Fibroblast of peridontal ligament (primary cell): ENCODE measurements around the gene AIFM3.

Experiments
- DNase-seq: peaks from one replicate; pipeline ENCODE4 v3.0.0-alpha.2; 2010; ENCODE audit errors: extremely low read depth

AIFM3 gene

DNA sequence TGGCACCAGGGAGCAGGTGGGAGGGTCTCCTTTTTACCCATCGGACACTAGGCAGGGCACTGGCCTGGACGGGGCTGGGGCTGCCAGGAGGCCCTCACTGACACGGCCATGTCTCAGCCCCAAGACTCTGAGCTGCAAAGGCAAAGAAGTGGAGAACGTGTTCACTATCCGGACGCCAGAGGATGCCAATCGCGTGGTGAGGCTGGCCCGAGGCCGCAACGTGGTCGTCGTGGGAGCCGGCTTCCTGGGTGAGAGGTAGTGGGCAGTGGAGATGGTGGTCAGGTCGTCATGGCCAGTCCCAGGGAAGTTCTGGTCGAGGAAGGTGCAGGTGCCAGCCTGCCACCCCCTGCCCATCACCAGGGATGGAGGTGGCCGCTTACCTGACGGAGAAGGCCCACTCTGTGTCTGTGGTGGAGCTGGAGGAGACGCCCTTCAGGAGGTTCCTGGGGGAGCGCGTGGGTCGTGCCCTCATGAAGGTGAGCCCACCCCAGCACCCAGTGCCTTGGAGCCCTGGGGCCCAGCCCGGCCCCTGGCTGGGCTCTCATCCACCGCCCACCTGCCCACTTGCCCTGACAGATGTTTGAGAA lies 9.3 kb downstream of the AIFM3 start:
- no peak for DNase-seq

DNA sequence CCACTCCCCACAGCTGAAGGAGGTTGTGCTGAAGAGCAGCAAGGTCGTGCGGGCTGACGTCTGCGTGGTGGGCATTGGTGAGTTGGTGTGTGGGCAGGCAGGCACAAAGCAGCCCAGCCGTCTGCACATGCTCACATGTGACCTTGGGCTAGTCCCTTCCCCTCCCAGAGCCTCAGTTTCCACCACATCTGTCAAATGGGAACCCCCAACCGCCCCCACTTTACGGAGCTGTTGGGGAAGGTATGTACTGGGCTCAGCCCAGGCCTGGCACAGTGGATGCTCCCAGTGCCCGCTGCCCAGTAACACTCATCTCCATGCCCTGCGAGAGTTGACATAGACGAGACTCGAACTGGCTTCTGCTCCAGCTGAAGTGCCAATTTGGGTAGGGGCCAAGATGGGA lies 10.0 kb downstream of the AIFM3 start:
- no peak for DNase-seq

DNA sequence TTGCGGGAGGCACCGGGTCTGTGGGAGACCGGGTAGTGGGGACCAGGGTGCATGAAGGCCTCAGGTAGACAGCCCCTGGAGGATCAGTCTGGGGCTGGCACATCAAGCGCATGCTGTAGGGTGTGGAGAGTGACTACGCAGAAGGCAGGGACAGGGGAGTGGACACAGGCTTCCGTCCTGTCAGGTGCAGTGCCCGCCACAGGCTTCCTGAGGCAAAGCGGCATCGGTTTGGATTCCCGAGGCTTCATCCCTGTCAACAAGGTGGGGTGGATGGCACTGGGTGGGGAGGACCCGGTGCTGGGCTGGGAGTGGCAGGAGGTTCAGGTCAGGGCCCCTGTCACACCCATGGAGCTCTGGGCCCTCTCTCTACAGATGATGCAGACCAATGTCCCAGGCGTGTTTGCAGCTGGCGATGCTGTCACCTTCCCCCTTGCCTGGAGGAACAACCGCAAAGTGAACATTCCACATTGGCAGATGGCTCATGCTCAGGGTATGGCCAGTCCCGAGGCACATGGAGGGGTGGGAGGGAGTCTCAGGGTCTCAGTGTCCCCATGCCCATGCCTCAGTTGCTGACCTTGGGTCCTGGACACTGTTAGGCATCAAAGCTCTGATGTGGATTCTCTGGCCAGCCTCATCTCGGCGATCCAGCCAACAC lies 10.6 kb downstream of the AIFM3 start:
- DNase-seq, result no peak

DNA sequence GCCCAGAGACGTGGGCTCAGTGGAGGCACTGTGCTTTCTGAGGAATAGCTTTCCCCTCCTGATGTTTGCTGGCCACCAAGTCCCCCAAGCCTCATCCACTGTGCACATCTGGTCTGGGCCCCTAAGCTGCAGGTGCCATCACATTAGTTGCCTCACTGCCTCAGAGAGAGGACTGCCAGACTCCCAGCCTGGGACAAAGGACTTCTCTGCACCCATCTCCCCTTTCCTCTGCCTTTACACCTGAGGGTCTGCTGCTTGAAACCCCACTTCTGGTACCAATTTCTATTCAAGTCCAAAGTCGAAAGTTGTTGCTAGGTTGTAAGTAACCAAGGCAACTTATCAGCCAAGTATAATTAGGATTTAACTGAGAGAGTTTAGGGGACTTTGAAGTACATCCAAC lies 11.4 kb downstream of the AIFM3 start:
- DNase-seq, result no peak

DNA sequence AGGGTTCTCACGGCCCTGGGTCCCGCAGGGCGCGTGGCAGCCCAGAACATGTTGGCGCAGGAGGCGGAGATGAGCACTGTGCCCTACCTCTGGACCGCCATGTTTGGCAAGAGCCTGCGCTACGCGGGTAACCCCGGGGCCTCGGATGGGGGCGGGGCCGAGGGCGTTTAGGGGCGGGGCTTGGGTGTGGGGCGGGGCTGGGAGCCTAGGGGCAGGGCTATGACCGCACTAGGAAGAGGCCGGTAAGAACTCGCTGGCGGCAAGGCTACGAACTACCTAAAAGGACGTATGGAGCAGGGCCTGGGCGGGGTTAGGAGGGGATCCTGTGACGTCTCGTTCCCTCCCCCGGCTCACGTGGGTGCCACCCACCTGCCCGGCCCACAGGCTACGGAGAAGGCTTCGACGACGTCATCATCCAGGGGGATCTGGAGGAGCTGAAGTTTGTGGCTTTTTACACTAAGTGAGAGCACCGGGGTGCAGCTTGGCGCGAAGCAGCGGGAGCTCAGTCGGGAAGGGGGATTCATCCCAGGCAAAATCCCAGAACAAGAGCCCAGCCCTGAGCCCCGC lies 12.3 kb downstream of the AIFM3 start:
- DNase-seq, result peak; percentile 43

DNA sequence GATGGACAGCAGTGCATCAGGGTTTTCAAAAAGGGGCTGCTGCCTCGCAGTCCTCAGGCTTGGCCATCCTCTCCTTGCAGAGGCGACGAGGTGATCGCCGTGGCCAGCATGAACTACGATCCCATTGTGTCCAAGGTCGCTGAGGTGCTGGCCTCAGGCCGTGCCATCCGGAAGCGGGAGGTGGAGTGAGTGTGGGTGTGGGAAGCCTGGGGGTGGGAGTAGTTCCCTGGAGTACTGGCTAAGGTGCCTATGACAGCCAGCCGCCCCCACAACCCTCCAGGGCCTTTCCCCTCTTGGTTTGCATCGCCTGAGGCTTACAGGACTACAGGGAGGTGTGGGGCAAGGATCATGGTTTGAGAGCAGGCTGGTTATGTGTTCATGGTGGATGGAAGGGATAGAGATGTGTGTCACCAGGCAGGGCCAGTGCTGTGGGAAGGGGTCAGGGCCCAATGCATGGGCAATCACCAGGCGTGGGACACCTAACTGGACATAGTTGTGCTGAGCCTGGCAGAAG lies 12.9 kb downstream of the AIFM3 start:
- DNase-seq, result no peak

DNA sequence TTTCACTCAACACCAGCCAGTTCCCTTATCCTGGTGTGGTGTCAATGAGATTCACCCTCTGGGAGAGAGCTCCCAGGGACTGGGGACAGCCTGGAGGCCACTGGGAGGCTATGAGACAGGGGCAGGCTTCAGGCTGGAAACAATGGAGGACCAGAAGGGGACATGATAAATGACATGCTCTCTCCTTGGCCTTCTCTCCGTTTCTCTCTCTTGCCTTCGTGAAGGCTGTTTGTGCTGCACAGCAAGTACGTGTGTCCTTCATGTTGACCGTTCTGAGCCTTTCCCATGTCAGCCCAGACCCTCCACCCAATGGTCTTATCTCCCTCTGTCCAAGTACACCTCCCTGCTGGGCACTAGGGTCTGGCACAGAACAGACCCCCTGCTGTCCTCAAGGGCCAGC lies 13.5 kb downstream of the AIFM3 start:
- no peak for DNase-seq

DNA sequence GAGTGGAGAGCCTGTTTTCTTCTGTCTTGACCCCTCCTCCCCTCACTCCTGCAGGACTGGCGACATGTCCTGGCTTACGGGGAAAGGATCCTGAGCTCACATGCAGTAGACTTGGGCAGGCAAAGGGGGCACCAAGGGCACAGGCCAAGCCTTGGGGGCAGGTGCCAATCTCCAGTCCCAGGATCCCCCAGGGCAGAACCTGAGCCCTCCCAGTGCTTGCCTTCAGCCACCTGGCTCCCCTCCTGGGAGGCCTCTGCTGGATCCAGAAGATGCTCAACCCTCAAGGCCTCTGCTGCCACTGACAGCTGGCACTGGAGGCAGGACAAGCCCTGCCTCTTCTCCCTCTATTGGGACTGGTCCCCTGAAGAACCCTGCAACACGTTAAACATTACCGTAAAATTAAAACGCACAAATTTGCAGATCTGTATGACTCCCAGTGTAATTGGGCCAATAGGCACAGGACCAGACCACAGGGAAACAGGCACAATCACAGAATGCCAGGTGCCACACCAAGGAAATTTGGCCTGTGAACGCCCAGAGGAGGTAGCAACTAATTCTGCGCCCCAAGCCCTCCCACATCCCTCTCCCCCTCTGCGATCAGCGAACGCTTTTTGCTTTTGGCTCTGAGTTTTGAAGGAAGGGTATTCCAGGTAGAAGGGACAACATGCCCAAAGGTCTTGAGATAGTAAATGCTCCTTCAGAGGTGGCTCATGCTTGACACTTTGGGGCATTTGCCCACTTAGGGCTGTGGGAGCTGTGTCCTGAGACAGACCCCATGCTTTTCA lies 14.1 kb downstream of the AIFM3 start:
- no peak for DNase-seq

DNA sequence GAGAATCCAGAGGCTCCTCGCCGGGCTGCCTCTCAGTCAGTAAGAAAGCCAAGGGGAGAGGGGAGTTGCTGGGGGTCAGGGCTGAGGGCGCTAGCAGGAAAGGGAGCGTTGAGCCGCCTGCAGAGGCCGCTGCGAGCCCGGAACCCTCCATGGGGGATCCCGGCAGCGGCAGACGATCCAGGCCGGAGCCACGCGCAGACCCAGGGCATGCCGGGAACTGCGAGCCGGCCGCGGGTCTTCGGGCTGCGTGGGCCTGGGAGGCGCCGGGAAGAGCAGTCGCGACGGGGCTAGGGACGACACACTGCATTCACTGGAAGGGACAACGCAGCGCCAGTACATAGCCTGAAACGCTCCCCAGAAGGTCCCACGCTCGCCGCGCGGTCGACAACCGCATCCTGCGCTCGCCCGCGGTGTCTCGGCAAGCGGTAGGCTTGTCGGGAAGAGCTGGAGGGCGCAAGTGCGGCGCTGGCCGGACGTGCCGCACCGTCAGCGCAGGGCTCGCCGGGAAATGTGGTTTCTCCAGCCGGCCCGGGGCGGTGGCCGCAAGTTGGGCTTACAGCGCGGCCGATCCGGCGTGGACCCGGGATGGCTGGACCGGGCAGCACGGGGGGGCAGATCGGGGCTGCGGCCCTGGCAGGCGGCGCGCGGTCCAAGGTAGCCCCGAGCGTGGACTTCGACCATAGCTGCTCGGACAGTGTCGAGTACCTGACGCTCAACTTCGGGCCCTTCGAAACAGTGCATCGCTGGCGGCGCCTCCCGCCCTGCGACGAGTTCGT lies 14.9 kb downstream of the AIFM3 start, which contains the start of gene LZTR1:
LZTR1 (plus strand) TSS at position 511 of the 776 bp plus-strand sequence; CDS start at position 586, 75 bp downstream.
- peak; percentile 75 for DNase-seq

DNA sequence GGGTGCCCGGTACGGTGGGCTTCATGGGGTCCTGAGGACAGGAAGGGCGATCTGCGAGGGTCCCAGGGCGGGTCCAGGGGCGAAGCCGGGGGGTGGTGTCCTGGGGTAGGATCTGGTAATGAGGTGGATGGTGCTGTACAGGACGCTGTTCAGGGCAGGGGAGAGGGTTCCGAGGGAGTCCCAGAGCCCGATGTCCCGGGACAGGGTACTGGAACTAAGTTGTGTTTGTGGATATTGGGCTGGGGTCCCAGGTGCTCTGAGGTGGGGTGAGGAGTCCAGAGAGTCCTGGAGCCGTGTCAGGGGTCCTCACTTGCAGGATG lies 15.5 kb downstream of the AIFM3 start:
- no peak for DNase-seq

DNA sequence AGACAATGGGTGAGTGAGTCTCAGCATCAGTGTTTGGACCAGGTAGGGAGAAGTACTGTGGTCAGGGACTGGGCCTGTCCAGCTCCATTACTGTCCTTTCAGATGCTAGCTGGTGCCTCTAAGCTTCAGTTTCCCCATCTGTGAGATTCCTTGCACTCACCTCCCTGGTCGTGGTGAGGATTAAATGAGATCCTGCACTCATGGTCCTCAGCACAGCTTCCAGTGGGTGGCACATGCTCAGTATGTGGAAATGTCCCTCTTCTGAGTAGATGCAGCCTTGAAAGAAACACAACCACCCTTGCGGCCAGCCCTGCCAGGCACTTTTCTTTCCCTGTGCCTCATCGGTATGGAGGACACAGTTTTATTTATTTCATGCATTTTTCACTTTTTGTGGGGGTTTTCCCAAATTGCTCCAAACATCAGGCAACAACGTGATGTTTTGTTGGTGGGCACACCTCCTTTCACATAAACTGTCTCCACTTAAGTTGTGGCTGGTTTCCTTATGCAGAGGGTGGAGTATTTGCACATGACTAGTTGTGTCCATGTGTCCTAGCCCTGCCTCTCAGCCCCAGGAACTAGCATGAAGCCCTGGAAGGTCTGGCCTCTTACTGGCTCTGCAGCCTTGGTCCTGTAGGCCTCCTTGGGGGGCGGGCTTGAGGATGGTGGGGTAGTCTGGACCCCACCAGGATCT lies 16.2 kb downstream of the AIFM3 start:
- DNase-seq, result peak; percentile 18

DNA sequence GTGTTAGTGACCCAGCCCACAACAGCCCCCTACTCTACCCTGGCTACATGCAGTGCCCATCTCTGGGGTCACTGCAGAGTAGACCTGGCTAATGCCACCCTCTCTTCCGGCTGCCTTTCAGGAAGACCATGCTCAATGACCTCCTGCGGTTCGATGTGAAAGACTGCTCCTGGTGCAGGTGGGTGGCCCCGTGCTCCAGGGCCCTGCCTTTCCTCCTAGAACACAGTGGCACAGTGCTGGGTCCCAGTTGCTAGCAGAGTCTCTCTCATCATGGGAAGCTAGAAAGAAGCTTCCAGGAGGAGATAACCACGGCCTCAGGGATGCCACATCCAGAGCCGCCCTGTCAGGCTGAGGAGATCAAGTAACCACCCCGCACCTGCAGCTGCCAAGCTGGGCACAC lies 18.7 kb downstream of the AIFM3 start:
- no peak for DNase-seq

DNA sequence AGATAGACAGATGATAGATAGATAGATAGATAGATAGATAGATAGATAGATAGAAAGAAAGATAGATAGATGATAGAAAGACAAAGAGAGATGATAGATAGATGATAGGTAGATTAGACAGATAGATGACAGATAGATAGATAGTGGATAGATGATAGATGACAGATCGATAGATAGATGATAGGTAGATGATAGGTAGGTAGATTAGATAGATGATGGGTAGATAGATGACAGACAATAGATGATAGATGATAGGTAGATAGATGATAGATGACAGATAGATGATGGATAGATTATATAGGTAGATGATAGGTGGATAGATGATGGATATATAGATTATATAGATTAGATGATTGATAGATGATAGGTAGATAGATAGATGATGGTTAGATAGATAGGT lies 19.3 kb downstream of the AIFM3 start:
- DNase-seq, result no peak

DNA sequence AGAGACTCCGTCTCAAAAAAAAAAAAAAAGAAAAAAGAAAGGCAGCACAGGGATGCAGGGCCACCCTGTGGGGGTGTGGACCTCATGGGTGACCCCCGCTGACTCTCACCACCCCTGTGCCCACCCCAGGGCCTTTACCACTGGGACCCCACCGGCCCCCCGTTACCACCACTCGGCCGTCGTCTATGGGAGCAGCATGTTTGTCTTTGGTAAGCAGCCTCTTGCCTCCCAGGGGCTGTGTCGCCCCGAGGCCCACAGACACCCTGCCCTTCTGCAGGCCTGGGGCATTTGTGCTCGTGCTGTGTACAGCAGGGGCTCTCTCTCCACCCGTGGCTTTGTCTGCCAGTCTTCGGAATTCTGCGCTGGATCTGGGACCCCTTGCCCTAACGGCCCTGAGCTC lies 20.3 kb downstream of the AIFM3 start:
- no peak for DNase-seq

DNA sequence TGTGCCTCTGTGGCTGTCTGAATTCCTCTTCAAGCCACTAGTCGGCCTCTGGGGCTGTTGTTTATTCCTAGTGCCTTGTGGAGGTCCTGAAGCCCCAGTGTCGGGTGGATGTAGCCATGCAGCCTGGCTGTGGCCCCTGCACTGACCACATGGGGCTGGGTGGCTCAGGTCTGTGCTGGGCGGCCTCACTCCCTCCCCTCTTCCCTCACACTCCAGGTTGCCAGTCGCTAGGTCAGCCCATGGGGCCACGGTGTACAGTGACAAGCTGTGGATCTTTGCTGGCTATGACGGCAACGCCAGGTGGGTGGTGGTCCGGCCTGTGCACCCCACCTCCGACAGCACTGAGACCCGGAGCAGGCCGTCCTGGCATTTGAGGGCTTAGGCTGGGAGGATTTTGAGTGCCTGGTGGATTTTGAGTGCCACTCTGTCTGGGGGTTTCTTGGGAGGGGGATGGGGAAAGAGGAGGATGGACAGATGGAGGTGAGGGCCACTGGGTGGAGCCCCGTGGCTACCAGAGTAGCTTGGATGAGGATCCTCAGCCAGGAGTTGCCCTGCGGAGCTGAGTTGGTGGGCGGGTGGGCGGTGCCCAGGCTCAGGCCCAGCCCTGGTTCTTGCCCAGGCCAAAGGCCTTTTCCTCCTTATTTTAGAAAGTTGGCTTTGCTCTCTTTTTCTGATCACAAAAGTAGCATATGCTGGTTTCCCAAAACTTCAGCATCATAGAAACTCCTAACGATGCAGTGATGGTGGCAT lies 21.7 kb downstream of the AIFM3 start:
- no peak for DNase-seq

DNA sequence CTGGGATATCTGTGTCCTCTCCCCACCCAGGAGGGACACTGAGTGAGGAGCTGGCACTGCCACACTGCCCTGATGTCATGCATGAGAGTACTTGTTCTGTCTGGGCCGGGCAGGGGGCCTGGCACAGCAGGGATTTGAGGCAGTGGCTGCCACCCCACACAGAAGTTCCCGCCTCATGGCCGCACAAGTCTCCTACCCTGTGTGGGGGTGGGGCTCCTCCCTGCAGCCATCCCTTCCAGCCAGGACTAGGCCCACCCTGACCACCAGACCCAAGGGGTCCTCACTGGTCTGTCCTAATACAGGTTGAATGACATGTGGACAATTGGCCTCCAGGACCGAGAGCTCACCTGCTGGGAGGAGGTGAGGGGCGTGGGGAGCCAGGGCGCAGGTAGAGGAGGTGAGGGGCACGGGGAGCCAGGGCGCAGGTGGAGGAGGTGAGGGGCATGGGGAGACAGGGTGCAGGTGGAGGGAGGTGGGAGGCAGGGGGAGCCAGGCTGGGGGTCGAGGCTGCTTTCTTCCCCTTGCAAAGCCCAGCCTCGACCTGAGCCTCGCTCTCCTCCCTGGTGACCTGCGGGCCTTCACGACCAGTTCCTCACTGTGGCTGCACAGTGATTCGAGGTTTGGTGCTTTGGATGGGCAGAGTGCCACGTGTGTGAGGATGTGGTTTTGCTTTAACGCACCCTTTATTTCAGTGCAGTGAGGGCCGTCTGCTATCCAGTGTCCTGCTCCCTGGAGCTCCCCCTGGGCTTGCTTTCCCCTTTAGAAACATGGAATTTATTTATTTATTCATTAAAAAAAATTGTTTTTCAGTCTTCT lies 22.5 kb downstream of the AIFM3 start:
- peak; percentile 23 for DNase-seq

DNA sequence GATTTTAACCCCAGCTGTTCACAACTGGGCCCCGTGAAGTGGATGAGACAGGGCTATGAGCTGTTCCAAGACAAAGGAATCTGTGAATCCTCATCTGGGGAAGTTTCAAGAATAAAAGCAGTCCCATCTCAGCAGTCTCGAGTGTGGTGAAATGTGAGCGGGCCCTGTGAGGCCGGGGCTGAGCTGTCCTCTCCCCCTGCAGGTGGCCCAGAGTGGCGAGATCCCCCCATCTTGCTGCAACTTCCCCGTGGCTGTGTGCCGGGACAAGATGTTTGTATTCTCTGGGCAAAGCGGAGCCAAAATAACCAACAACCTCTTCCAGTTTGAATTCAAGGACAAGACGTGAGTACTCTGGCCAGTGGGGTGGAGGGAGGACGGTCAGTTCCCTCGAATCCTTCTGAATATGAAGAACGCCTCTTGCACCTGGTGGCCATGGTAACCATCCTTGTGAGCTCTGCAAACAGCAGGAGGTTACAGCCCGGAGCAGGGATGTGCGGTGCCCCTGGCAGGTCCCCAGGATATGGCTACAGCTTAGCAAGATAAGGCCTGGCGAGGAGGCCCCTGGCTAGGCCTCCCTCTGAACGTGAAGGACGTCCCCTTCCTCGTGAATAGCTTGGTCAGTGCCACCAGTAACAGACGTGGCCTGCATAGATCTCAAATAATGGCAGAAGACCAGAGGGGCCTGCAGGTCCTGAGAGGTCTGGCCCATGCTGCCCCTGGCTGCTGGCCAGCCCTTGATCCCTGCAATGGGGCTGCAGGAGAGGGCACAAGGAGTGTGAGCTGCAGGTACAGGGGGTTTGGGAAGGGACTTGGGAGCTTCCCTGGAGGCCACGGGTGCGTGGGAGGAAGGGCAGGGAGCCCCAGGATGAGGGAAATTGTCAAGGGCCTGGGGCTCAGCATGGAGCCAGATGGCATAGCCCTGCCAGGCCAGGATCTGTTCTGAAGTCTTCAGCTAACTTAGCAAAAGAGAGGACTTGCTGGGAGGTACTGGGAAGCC lies 23.4 kb downstream of the AIFM3 start:
- DNase-seq, result no peak

DNA sequence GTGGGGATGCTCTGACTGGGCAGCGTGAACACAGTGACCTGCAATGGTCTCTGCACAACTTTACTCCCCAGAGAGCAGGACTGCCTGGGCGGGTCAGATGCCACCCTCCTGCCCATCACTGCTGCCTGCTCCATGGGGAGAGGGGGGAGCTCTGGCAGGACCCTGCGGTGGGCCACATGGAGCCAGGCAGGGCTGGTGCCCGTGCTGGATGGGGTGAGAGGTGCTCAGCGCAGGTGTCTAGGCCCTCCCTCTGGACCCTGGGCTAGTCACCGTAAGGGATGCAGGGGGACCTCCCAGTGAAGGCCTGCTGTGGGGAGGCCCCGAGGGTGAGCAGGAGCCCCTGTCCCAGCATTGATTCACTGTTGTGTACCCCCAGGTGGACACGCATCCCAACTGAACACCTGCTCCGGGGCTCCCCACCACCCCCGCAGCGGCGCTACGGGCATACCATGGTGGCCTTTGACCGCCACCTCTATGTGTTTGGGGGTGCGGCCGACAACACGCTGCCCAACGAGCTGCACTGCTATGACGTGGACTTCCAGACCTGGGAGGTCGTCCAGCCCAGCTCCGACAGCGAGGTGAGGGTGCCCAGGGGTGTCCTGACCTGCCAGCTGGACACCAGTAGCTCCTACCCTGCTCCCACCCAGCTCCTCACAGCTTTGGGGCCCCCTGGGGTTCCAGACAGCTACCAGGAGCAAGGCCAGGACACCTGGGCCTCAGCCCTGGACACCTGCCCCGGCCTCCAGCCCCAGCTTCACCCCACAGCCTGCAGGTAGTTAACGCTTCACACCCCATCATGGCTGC lies 24.4 kb downstream of the AIFM3 start:
- no peak for DNase-seq
